ENCODE measurements around the gene MAEL.

- TF ChIP-seq CTCF (IDR thresholded peaks at IDR 0.05; ENCODE audit: insufficient read depth, low read depth, low read length) (no peak), EZH2 (IDR thresholded peaks at IDR 0.05; ENCODE audit: insufficient read depth, low read length) (no peak)
Measured at GRCh38 chr1:167061073-167061464, 72.0 kb downstream of the MAEL start.

Data from astrocyte (in vitro differentiated cells and primary cell).